HepG2 (cell line): ENCODE results near the gene DQX1. TPM values are rescaled to one million over a fixed set of nuclear protein-coding genes. Genes with fewer than 3 reads are reported as not detected.

ENCODE experiments used
- AHDC1 ChIP-seq: sonication (generic); formaldehyde crosslinking; IDR thresholded peaks from 2 replicates; pipeline ENCODE4 v1.5.1; 2020; ENCODE audit warnings: mild to moderate bottlenecking, missing genetic modification reagents, borderline replicate concordance
- AKAP8 ChIP-seq: sonication (generic); formaldehyde crosslinking; IDR thresholded peaks from 2 replicates; pipeline ENCODE4 v1.5.1; 2020; ENCODE audit warnings: mild to moderate bottlenecking, missing genetic modification reagents
- CAMTA2 ChIP-seq: sonication (generic); formaldehyde crosslinking; IDR thresholded peaks from 2 replicates; pipeline ENCODE4 v1.4.0; 2020; ENCODE audit warnings: mild to moderate bottlenecking, missing genetic modification reagents, borderline replicate concordance
- CREB1 ChIP-seq, 2 experiments: fragments of 450-650 bp in 1 of 2; IDR thresholded peaks; 2 replicates each; pipeline ENCODE4 v1.6.1; 2016 to 2017; ENCODE audit warnings: control low read depth in 1 of 2, mild to moderate bottlenecking in 1 of 2, missing compliant biosample characterization in 1 of 2, missing genetic modification characterization in 1 of 2
- HOXA3 ChIP-seq: sonication (generic); formaldehyde crosslinking; IDR thresholded peaks from 2 replicates; pipeline ENCODE4 v1.5.0; 2020; ENCODE audit warnings: missing genetic modification reagents
- IRX3 ChIP-seq: sonication (generic); formaldehyde crosslinking; IDR thresholded peaks from 2 replicates; pipeline ENCODE4 v1.8.1; 2023; ENCODE audit warnings: mild to moderate bottlenecking, low read depth, missing genetic modification reagents, borderline replicate concordance
- JUND ChIP-seq: sonication (generic); formaldehyde crosslinking; IDR thresholded peaks from 2 replicates; pipeline ENCODE4 v1.8.0; 2022; ENCODE audit warnings: mild to moderate bottlenecking, missing genetic modification reagents
- KLF16 ChIP-seq, 2 experiments: sonication (generic) in 1 of 2; formaldehyde crosslinking in 1 of 2; IDR thresholded peaks; 2 replicates each; pipeline versions ENCODE4 v1.6.1 to v1.8.0; 2016 to 2023; ENCODE audit warnings: missing genetic modification reagents in 2 of 2, missing compliant biosample characterization in 1 of 2
- MBNL3 ChIP-seq: fragments of 250-450 bp; sonication (Bioruptor Pico); conservative IDR thresholded peaks from 2 replicates; pipeline ENCODE4 v1.8.0; 2022; ENCODE audit warnings: mild to moderate bottlenecking, inconsistent platforms
- NAIF1 ChIP-seq: sonication (generic); formaldehyde crosslinking; IDR thresholded peaks from 2 replicates; pipeline ENCODE4 v1.5.0; 2020; ENCODE audit warnings: mild to moderate bottlenecking, missing genetic modification reagents, borderline replicate concordance
- POLR2AphosphoS5 ChIP-seq: IDR thresholded peaks from 2 replicates; pipeline ENCODE4 v1.6.1; 2012; ENCODE audit warnings: low read depth, low read length
- PPARG ChIP-seq: conservative IDR thresholded peaks from 2 replicates; pipeline ENCODE4 v1.6.1; 2016; ENCODE audit warnings: missing biosample characterization, missing genetic modification reagents
- PRMT3 ChIP-seq: sonication (generic); formaldehyde crosslinking; IDR thresholded peaks from 2 replicates; pipeline ENCODE4 v1.8.1; 2022; ENCODE audit warnings: low read depth, mild to moderate bottlenecking, moderate library complexity, missing genetic modification reagents, borderline replicate concordance
- RFXANK ChIP-seq: IDR thresholded peaks from 2 replicates; pipeline ENCODE4 v1.6.1; 2016
- RXRB ChIP-seq: IDR thresholded peaks from 2 replicates; pipeline ENCODE4 v1.6.1; 2016; ENCODE audit warnings: borderline replicate concordance, missing genetic modification reagents, missing compliant biosample characterization
- SNAPC2 ChIP-seq: sonication (generic); formaldehyde crosslinking; IDR thresholded peaks from 2 replicates; pipeline ENCODE4 v1.8.1; 2022; ENCODE audit warnings: mild to moderate bottlenecking, missing genetic modification reagents
- TOE1 ChIP-seq: sonication (generic); formaldehyde crosslinking; IDR thresholded peaks from 2 replicates; pipeline ENCODE4 v1.4.0; 2020; ENCODE audit warnings: mild to moderate bottlenecking, missing genetic modification reagents
- ZNF235 ChIP-seq: sonication (generic); formaldehyde crosslinking; IDR thresholded peaks from 2 replicates; pipeline ENCODE4 v1.8.1; 2023; ENCODE audit warnings: mild to moderate bottlenecking, missing genetic modification reagents, borderline replicate concordance
- ZNF414 ChIP-seq: sonication (generic); formaldehyde crosslinking; IDR thresholded peaks from 2 replicates; pipeline ENCODE4 v1.5.0; 2020; ENCODE audit warnings: missing genetic modification reagents
- ZNF44 ChIP-seq: sonication (generic); formaldehyde crosslinking; IDR thresholded peaks from 2 replicates; pipeline ENCODE4 v1.5.1; 2020; ENCODE audit warnings: mild to moderate bottlenecking, missing genetic modification reagents
- ZNF552 ChIP-seq: sonication (generic); formaldehyde crosslinking; IDR thresholded peaks from 2 replicates; pipeline ENCODE4 v1.9.0; 2022; ENCODE audit warnings: missing genetic modification reagents, mild to moderate bottlenecking, borderline replicate concordance
- ZNF572 ChIP-seq: sonication (generic); formaldehyde crosslinking; IDR thresholded peaks from 2 replicates; pipeline ENCODE4 v1.5.1; 2020; ENCODE audit warnings: mild to moderate bottlenecking, missing genetic modification reagents
- ZNF674 ChIP-seq: sonication (generic); formaldehyde crosslinking; IDR thresholded peaks from 2 replicates; pipeline ENCODE4 v1.5.0; 2020; ENCODE audit warnings: low read depth, mild to moderate bottlenecking, missing genetic modification reagents
- ZSCAN30 ChIP-seq: sonication (generic); formaldehyde crosslinking; IDR thresholded peaks from 2 replicates; pipeline ENCODE4 v1.5.0; 2020; ENCODE audit warnings: mild to moderate bottlenecking, missing genetic modification reagents
- ZZZ3 ChIP-seq: sonication (generic); formaldehyde crosslinking; IDR thresholded peaks from 2 replicates; pipeline ENCODE4 v1.4.0; 2020; ENCODE audit warnings: missing genetic modification reagents, mild to moderate bottlenecking, borderline replicate concordance
- polyA plus RNA-seq, 8 experiments: library from polyadenylated mRNA; depleted of rRNA in 3 of 8; stranded (reverse) in 7 of 8; unstranded in 1 of 8; fragments of >200 nt; fragmentation: Illumina TruSeq in 4 of 8; extraction: Trizol in 4 of 8; gene quantifications; 2 replicates each; pipeline versions ENCODE4 v1.2.1 to v1.2.3, GENCODE V29; 2011 to 2016; ENCODE audit warnings: low read depth in 4 of 8, missing spikeins in 1 of 8, mixed read lengths in 1 of 8; ENCODE audit not compliant: insufficient read depth in 1 of 8
- total RNA-seq, 5 experiments: library from RNA; depleted of rRNA; stranded (reverse); fragments of >200 nt; fragmentation: Illumina TruSeq; extraction: Trizol; gene quantifications; 2 replicates each; pipeline ENCODE4 v1.2.3, GENCODE V29; 2016; ENCODE audit warnings: low read depth in 1 of 5

The DQX1 gene
- total and polyA plus RNA-seq, 2 of the 13 experiments (the other 11 are each of a cell fraction or from before 2014, with no cell fraction given): 27.6 to 89.8 TPM

GRCh38 chr2:74501335-74502071 is 24.5 kb downstream of the DQX1 start (continued):
- TF ChIP-seq KLF16 (CRISPR knock-in tag; IDR thresholded peaks at IDR 0.05) (no peak), ZNF44 (CRISPR knock-in tag) (0 out of 2 replicates have a peak, but pooled peaks have one; percentile 83), TOE1 (CRISPR knock-in tag) (no peak), CAMTA2 (CRISPR knock-in tag) (no peak), HOXA3 (CRISPR knock-in tag) (no peak), JUND (CRISPR knock-in tag) (no peak), RFXANK (CRISPR knock-in tag) (no peak), IRX3 (CRISPR knock-in tag) (no peak), ZNF414 (CRISPR knock-in tag) (0 out of 2 replicates have a peak, but pooled peaks have one; percentile 44), ZSCAN30 (CRISPR knock-in tag) (no peak), ZNF674 (CRISPR knock-in tag) (no peak), NAIF1 (CRISPR knock-in tag) (no peak), POLR2AphosphoS5 (peak; percentile 59; the same call in 1 of the 2 replicates), CREB1 (IDR thresholded peaks at IDR 0.05) (no peak), CREB1 (CRISPR knock-in tag; IDR thresholded peaks at IDR 0.05) (no peak), MBNL3 (CRISPR knock-in tag) (no peak), ZNF552 (CRISPR knock-in tag) (no peak), SNAPC2 (0 out of 2 replicates have a peak, but pooled peaks have one; percentile 27), AHDC1 (no peak), ZNF572 (CRISPR knock-in tag) (no peak), ZZZ3 (CRISPR knock-in tag) (no peak), ZNF235 (no peak), RXRB (no peak), AKAP8 (CRISPR knock-in tag) (peak; percentile 8; the same call in 1 of the 2 replicates), PRMT3 (no peak), PPARG (CRISPR knock-in tag) (no peak)
